PC-3 (cell line): ENCODE measurements around the gene PLEKHN1. TPM values are rescaled to one million over a fixed set of nuclear protein-coding genes. Genes with fewer than 3 reads are reported as not detected.

Experiments used
- ATAC-seq: fragments of 200-7000 bp; cut with Tn5 transposase; 2 replicates; pipeline ENCODE4 v1.9.1; 2020; ENCODE audit warnings: mild to moderate bottlenecking, moderate library complexity
- BruUV-seq: library from RNA; stranded (reverse); fragments of 400-500 nt; replicated peaks from 2 replicates; lab custom pipeline; 2021; lab: Mats Ljungman, UMichigan
- CTCF ChIA-PET: fragments of 300-600 bp; sonication (Branson Sonifier 250); formaldehyde crosslinking; loops from one replicate; lab custom pipeline; 2022; ENCODE audit warnings: antibody characterized with exemption; lab: Charles Lee
- POLR2A ChIA-PET: fragments of 300-600 bp; sonication (Branson Sonifier 250); formaldehyde crosslinking; loops from one replicate; lab custom pipeline; 2022; ENCODE audit warnings: antibody characterized with exemption; ENCODE audit not compliant: unreplicated experiment; lab: Charles Lee
- DNase-seq: peaks from one replicate; pipeline ENCODE4 v3.0.0-alpha.2; 2015
- H2AFZ ChIP-seq: fragments of 300-600 bp; sonication (generic); 2 replicates; pipeline ENCODE4 v1.6.0; 2016; ENCODE audit warnings: antibody characterized with exemption, low read length
- H3F3A ChIP-seq: fragments of 300-600 bp; sonication (generic); one replicate; pipeline ENCODE4 v1.6.0; 2017; ENCODE audit warnings: antibody characterized with exemption, low read length, control low read depth, mild to moderate bottlenecking; ENCODE audit not compliant: unreplicated experiment
- H3K27ac ChIP-seq: fragments of 300-600 bp; sonication (generic); 2 replicates; pipeline ENCODE4 v1.5.1; 2016; ENCODE audit warnings: mild to moderate bottlenecking, low read length
- H3K27me3 ChIP-seq: fragments of 300-600 bp; sonication (generic); 2 replicates; pipeline ENCODE4 v1.6.1; 2016; ENCODE audit warnings: low read length, mixed read lengths
- H3K36me3 ChIP-seq: fragments of 300-600 bp; sonication (generic); 2 replicates; pipeline ENCODE4 v1.6.1; 2016; ENCODE audit warnings: low read depth, mixed run types, low read length, mixed read lengths
- H3K4me1 ChIP-seq: fragments of 300-600 bp; sonication (generic); 2 replicates; pipeline ENCODE4 v1.5.1; 2016; ENCODE audit warnings: low read length; ENCODE audit not compliant: insufficient read depth
- H3K4me2 ChIP-seq: fragments of 300-600 bp; sonication (generic); 2 replicates; pipeline ENCODE4 v1.6.0; 2016; ENCODE audit warnings: low read length
- H3K4me3 ChIP-seq: fragments of 300-600 bp; sonication (generic); 2 replicates; pipeline ENCODE4 v1.5.1; 2016; ENCODE audit warnings: mild to moderate bottlenecking, low read length, mixed read lengths
- H3K79me2 ChIP-seq: fragments of 300-600 bp; sonication (generic); 2 replicates; pipeline ENCODE4 v1.6.1; 2017; ENCODE audit warnings: low read length, mixed read lengths
- H3K9ac ChIP-seq: fragments of 300-600 bp; sonication (generic); 2 replicates; pipeline ENCODE4 v1.6.0; 2016; ENCODE audit warnings: mild to moderate bottlenecking, low read length
- H3K9me2 ChIP-seq: fragments of 300-600 bp; sonication (generic); replicated peaks from 2 replicates; pipeline ENCODE4 v1.6.1; 2016; ENCODE audit warnings: mixed run types, low read length, mixed read lengths
- H3K9me3 ChIP-seq: fragments of 300-600 bp; sonication (generic); 2 replicates; pipeline ENCODE4 v1.6.1; 2016; ENCODE audit warnings: low read length, mixed read lengths
- H4K20me1 ChIP-seq: fragments of 300-600 bp; sonication (generic); 2 replicates; pipeline ENCODE4 v1.6.1; 2016; ENCODE audit warnings: low read length, mixed read lengths
- CTCF ChIP-seq: fragments of 300-600 bp; sonication (generic); conservative IDR thresholded peaks from 2 replicates; pipeline ENCODE4 v1.5.1; 2017; ENCODE audit warnings: antibody characterized with exemption, low read depth, mild to moderate bottlenecking, low read length
- EZH2 ChIP-seq: fragments of 300-600 bp; sonication (generic); IDR thresholded peaks from one replicate; pipeline ENCODE4 v1.6.1; 2017; ENCODE audit warnings: antibody characterized with exemption, mild to moderate bottlenecking, low read length; ENCODE audit not compliant: unreplicated experiment
- EZH2phosphoT487 ChIP-seq: fragments of 300-600 bp; sonication (generic); IDR thresholded peaks from 2 replicates; pipeline ENCODE4 v1.6.1; 2018; ENCODE audit warnings: mild to moderate bottlenecking, antibody characterized with exemption, low read length, borderline replicate concordance
- intact Hi-C: fragments of 100-400 bp; cut with micrococcal nuclease; formaldehyde crosslinking; loops from 2 replicates; pipeline ENCODE4 v1.9.0; 2023
- total RNA-seq: library from RNA; depleted of rRNA; stranded (reverse); fragments of >200 nt; gene quantifications from 2 replicates; pipeline ENCODE4 v1.2.3, GENCODE V29; 2014

PLEKHN1 gene
- total RNA-seq, 1 experiment from 2014 or later = 14.0 TPM

- H3K36me3 ChIP-seq = peaks cover 37% of the 10 kb centered on the region
- CTCF ChIA-PET = no interaction called here
- intact Hi-C loops = no loop called here
- no peak overlapping the region for H3K4me2 ChIP-seq
- ATAC-seq (no peak), DNase-seq (no peak)
- no peaks in the 10 kb centered on the region for H3K9me2 ChIP-seq
- H3K9me3 ChIP-seq = no peaks in the 10 kb centered on the region
- H3K4me3 ChIP-seq = no peak overlapping the region
- POLR2A ChIA-PET = no interaction called here
- H2AFZ ChIP-seq = no peak overlapping the region
- no peaks in the 10 kb centered on the region for H3F3A ChIP-seq
- no TSS peak for BruUV-seq
- peaks cover 1% of the 10 kb centered on the region; the same call in 1 of the 2 replicates for H3K4me1 ChIP-seq
- H3K27me3 ChIP-seq = peaks cover 2% of the 10 kb centered on the region
- H3K27ac ChIP-seq = no peak overlapping the region
- H3K9ac ChIP-seq = no peak overlapping the region
- TF ChIP-seq CTCF = no peak
- no peak for TF ChIP-seq EZH2phosphoT487
- TF ChIP-seq EZH2 = no peak
- H3K79me2 ChIP-seq = no peaks in the 10 kb centered on the region
- no peaks in the 10 kb centered on the region for H4K20me1 ChIP-seq
Observed at GRCh38 chr1:947958-948357, 18.3 kb upstream of the PLEKHN1 start.

GRCh38 chr1:950268-950667 lies 16.0 kb upstream of the PLEKHN1 start:
- no peak overlapping the region for H3K9ac ChIP-seq
- no TSS peak for BruUV-seq
- no peak overlapping the region for H2AFZ ChIP-seq
- no peaks in the 10 kb centered on the region for H3K27me3 ChIP-seq
- H3K9me2 ChIP-seq = no peaks in the 10 kb centered on the region
- H3K27ac ChIP-seq = no peak overlapping the region
- ATAC-seq = no peak
- ChIA-PET CTCF (no interaction called here), POLR2A (no interaction called here)
- no peaks in the 10 kb centered on the region for H4K20me1 ChIP-seq
- no peak overlapping the region for H3K4me3 ChIP-seq
- TF ChIP-seq EZH2phosphoT487 (no peak), EZH2 (no peak), CTCF (no peak)
- intact Hi-C loops = no loop called here
- H3K4me2 ChIP-seq = no peak overlapping the region
- peaks cover 47% of the 10 kb centered on the region for H3K36me3 ChIP-seq
- no peaks in the 10 kb centered on the region for H3K9me3 ChIP-seq
- peaks cover 2% of the 10 kb centered on the region; the same call in 1 of the 2 replicates for H3K79me2 ChIP-seq
- H3K4me1 ChIP-seq = no peaks in the 10 kb centered on the region
- DNase-seq = no peak
- H3F3A ChIP-seq = no peaks in the 10 kb centered on the region

GRCh38 chr1:950881-951280 lies 15.4 kb upstream of the PLEKHN1 start:
- Histone ChIP-seq H4K20me1 (no peaks in the 10 kb centered on the region), H3K79me2 (peaks cover 6% of the 10 kb centered on the region; the same call in 1 of the 2 replicates), H3K9me2 (no peaks in the 10 kb centered on the region), H3F3A (no peaks in the 10 kb centered on the region), H3K4me2 (no peak overlapping the region), H3K9me3 (no peaks in the 10 kb centered on the region), H3K27ac (no peak overlapping the region), H3K27me3 (no peaks in the 10 kb centered on the region), H3K4me3 (no peak overlapping the region), H2AFZ (no peak overlapping the region), H3K9ac (no peak overlapping the region), H3K4me1 (no peaks in the 10 kb centered on the region), H3K36me3 (peaks cover 53% of the 10 kb centered on the region)
- ATAC-seq = no peak
- no TSS peak for BruUV-seq
- DNase-seq = no peak
- ChIA-PET CTCF (no interaction called here), POLR2A (no interaction called here)
- TF ChIP-seq EZH2 (no peak), CTCF (no peak), EZH2phosphoT487 (no peak)
- intact Hi-C loops = no loop called here
